ENCODE data around the gene GLYR1.

DNA sequence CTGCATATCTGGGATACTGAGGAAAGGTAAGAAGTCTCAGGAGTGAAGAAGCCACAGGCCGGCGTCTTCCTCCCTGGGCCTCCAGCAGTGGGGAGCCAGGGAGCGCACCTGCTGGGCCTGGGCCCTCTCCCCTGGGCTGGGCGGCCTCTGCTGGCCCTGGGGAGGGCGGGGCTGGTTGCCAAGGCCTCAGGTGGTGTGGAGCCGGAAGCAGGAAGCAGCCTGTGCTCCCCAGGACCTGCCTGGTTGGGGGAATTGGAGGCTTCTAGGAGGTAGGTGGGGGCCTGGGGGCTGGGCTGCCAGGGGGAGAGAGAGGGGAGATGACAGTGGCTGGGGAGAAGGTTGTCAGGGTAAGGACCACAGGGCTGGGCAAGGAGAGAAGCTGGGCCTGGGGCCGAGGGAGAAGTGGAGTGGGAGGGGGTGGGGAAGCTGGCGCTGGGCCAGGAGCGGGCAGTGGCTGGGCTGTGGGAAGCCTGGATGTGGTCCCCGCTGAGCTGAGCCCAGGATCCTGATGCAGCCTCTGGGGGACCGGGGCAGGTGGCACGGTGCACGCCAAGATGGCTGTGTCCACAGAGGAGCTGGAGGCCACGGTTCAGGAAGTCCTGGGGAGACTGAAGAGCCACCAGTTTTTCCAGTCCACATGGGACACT, 51.8 kb downstream of the GLYR1 start, which contains the start of gene SMIM22:
- TF ChIP-seq, protein P1, sequence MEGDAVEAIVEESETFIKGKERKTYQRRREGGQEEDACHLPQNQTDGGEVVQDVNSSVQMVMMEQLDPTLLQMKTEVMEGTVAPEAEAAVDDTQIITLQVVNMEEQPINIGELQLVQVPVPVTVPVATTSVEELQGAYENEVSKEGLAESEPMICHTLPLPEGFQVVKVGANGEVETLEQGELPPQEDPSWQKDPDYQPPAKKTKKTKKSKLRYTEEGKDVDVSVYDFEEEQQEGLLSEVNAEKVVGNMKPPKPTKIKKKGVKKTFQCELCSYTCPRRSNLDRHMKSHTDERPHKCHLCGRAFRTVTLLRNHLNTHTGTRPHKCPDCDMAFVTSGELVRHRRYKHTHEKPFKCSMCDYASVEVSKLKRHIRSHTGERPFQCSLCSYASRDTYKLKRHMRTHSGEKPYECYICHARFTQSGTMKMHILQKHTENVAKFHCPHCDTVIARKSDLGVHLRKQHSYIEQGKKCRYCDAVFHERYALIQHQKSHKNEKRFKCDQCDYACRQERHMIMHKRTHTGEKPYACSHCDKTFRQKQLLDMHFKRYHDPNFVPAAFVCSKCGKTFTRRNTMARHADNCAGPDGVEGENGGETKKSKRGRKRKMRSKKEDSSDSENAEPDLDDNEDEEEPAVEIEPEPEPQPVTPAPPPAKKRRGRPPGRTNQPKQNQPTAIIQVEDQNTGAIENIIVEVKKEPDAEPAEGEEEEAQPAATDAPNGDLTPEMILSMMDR (IDR thresholded peaks at IDR 0.05), result no peak
- TF ChIP-seq POLR2A (IDR thresholded peaks at IDR 0.05), result no peak

Data from vagina (tissue), 2 donors.